Activated CD4-positive, alpha-beta T cell treated with anti-CD3 and anti-CD28 coated beads, Interleukin-2, amount 50 U/mL, for 4 hours (primary cell): ENCODE data around the gene SNTB2.

Experiments used
- DNase-seq, 2 experiments: peaks; one replicate each; pipeline ENCODE4 v3.0.0-alpha.2; 2020

Gene SNTB2

DNA sequence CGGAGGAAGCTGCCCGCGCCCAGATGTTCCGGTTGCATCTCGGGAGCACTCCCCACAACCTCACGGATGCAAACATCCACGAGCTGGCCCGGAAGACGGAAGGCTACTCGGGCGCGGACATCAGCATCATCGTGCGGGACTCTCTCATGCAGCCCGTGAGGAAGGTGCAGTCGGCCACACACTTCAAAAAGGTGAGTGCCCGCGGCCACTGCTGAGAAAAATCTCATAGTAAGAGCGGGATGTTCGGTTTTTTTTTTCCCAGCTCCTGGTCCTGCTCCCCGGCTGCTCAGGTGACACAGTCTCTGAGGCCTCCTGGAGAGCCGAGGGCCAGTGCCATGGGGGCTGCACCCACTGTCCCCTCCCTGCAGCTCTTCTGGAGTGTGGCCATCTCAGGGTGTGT is 134.1 kb downstream of the SNTB2 start:
- DNase-seq, result no peak

DNA sequence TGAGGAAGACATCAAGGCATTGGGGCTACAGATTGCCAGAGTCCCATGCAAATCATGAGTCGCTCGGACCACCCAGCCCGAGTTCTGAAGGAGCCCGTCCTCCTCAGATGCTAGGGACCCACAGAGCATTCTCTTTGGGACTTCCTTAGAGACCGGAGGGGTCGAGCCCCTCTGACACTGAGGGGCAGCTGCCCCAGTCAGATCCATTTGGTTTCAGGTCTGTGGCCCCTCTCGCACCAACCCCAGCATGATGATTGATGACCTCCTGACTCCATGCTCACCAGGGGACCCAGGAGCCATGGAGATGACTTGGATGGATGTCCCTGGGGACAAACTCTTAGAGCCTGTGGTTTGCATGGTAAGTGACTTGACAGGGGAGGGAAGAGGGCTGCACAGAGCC is 135.4 kb downstream of the SNTB2 start:
- no peak for DNase-seq

DNA sequence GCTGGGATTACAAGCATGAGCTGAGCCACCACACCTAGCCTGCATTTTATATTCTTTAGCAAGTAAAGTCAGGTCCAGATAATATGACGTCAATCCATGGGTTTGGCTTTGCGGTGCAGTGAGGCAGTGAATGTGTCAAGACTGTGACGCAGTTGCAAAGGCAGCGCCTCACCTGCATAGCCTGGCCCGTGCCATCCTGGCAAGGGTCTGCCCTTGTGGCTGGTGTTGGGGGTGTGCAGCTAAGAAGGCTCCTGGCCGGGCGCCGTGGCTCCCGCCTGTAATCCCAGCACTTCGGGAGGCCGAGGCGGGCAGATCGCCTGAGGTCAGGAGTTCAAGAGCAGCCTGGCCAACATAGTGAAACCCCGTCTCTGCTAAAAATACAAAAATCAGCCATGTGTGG is 136.5 kb downstream of the SNTB2 start:
- DNase-seq, result no peak

DNA sequence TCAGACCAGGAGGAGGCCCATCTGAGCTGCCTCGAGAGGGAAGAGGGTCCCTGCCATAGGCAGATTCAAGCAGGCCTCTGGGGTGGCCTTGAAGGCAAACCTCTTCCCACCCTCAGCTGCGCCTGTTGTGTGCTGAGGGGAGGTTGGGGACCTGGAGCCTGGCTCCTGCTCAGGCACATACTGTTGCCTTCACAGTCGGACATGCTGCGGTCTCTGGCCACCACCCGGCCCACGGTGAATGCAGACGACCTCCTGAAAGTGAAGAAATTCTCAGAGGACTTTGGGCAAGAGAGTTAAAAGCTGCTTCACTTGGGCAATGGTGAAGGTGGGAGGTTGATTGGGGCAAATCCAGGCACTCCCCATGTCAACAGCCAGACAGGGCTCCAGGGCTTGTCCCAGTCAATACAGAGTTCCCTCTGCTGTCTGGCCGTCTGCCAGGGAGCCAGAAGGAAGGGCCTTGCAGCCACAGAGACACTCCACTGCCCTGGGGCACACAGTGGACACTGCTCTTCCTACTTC is 137.1 kb downstream of the SNTB2 start:
- no peak for DNase-seq

DNA sequence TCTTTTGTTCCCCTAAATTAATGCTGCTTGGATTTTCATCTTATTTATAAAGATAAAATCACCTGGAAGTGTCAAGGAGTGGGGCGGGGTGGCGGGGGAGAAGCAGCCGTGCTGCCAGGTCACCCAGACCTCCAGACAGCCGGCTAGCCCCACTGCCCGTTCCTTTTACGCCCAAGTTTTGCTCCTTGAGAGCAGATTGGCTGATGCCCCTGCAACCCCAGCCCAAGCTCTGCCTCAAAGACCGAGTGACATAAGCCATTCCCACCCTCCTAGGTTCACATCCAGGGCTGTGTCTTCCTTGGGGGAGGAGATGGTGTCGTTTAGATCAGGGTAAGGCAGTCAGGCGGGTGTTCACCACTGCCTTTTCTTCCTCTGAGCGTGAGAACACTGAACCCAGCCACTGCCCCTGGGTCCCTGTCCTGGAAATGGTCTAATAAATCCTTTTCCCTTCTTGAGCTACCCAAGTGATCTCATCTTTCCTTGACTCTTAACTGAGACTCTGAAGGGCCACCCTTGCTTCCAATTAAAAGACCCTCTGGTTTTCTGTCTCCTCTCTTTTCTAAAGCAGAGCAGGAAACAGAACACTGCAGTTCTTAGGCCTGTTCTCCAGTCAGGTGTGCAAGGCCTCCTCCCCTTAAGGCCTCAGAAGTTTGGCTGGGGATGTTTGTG is 137.8 kb downstream of the SNTB2 start:
- no peak for DNase-seq

DNA sequence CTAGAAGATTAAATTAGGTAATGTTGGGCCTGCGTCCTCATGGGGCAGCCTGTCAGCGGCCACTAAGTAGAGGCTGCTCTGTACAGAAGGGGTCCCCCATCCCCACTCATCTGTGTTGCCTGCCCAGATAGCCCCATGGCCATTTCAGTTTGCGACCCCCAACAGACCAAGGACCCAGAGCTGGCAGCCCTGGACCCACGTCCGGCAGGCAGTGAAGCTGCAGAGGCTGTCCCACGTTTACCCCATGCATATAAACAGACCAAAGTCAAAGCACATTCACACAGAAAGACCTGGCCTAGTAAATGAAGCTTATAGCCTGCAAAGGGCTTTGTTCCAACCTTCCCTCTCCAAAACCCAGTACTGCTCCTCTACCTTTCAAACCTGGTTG is 138.8 kb downstream of the SNTB2 start:
- no peak for DNase-seq

DNA sequence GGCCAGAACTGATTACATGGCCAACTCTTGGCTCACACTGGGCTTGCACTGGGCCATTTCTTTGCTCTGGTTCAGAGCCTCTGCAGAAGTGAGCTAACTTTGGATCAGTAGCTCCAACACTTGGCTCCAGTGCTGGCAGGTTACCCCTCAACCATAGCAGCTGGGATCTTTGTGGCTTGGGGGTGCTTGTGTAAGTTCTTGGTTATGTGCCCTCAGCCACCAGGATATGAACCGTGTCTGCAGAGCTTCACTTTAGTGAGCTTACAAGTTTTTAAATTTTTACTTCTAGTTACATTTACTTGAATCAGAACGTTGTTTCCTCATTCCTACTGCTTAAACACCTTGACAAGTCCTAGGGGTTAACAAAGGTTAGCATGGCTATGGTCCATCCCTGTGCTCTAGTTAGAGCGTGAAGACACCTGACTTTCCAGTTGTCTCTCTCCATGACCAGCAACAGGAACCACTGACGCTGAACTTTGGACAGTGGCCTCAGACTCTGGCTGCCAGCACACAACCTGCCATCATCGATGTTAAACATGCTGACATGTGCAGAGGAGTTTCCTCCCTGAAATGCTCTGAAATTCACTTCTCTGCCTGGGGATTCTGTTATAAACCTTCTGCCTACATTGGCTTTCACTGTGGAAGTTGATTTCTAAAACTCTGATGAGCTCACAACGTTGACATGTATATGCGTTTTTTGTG is 139.4 kb downstream of the SNTB2 start:
- no peak for DNase-seq

DNA sequence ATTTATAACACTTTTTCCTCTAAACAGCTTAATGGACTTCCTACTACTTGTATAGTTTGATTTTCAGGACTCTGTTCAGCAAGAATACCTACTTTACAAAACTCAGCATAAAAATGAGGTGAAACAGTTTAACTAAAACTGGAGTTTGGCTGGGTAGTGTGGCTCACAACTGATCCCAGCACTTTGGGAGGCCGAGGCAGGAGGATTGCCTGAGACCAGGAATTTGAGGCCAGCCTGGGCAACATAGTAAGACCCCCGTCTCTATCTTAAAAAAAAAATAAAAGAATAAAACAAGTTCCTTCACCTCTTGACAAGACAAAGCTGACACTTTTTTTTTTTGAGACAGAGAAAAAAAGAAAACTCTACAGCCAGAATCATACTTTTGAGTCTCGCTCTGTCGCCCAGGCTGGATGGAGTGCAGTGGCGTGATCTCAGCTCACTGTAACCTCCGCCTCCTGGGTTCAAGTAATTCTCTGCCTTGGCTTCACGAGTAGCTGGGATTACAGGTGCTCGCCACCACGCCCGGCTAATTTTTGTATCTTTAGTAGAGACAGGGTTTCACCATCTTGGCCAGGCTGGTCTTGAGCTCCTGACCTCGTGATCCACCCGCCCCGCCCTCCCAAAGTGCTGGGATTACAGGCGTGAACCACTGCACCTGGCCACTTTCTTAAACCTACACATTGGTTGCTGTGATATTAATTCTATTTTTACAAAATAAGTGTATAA is 140.8 kb downstream of the SNTB2 start:
- DNase-seq, result no peak

DNA sequence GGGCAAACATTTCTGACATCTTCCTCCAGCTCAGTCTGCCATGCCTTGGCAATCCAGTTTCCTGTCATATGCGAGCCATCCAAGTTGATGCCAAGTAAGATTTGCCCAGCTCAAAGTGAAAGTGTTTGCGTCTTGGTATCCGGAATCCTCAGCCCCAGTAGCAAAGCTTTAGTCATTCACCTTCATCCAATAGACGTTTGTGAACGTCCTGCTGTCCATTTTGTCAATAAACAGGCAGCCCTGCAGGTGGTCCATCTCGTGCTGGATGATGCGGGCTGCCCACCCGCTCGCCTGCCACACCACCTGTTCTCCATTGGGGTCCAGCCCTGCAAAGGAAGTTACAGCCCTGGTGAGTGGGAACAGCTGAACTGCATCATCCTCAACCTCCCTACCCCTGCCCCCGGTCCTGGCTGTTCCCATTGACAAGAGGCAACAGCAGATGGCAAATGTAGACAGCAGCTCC is 141.9 kb downstream of the SNTB2 start:
- DNase-seq, result no peak

DNA sequence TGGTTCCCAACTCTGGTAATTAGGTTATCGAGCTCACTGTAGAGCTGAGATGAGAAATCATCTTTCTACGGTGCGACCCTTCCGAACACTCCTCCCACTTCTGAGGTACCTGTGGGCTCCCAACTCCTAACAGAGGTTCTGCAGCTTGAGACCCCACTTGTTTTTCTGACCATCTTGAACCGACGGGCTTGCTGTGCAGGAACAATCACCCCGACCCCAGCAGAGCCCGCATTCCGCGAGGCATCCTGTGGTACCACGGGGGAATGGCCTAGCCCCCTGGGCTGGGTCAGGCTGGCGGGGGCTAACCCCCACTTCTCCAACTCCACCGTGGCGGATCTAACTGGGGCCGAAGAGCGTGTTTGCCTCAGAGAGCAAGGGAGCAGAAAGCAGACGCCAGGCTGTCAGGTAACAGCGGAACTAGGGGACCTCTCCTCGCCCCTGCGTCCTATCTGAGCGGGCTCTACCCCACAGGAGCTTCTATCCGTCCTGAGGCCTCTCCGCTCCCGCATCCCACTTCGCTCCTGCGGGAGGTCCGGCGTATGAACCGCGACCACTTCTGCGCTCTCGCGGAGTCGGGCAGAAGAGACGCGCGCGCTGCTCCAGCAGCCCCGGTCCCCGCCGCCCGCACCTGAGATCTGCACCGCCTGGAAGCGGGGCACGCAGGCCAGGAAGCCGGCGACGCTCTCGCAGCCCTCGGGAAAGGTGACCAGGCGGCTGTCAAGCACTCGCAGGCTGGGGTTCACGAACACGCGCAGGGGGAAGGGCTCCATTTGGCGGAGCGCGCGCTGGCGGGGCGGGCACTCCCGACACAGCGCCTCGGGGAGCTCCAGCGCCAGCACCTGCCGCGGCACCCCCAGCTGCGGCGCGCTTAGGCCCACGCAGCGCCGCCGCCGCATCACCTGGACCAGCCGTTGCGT is 142.7 kb downstream of the SNTB2 start:
- DNase-seq, result peak; percentile 45 to 54

DNA sequence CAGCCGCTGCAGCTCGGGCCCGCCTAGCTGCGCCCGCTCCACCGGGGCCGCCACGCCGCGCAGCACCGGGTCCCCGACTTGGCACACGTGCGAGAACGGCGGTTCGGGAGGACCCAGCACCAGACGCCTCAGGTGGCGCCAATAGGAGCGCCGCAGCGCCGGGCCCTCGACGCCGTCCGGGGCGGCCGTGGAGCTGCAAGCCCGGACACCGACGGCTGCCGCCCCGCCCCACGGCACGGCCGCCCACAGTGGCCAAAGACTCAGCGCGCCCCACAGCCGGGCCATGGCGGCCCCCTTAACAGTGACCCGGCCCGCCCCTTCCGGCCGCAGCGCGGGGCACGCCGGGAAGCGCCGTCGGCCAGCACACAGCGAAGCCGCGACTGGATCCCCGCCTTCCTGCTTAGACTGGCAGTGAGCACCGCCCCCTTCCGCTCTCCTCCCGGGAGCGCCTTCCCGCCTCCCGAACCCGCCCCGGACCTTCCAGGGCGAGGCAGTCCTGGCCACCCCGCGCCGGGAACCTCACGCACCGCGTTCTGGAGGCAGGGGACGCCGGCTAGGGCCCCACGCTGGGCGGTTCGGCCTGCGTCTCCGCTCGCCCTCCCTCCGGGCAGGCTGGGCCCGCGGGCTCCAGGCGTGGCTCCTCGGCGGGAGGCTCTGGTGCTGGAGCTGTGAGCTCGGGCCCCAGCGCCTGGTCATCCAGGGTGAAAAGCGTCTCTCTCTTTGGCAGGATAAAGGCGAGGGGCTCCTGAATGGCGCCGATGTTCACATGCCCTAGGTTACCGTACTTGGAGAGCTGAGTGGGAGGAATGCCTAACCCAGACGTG is 143.5 kb downstream of the SNTB2 start, which contains the start of gene PDF:
TSS of gene PDF (minus strand) at position 303 of the 824 bp plus-strand sequence. CDS start at position 285, 18 bp downstream.
- DNase-seq, result peak; percentile 66 to 67

DNA sequence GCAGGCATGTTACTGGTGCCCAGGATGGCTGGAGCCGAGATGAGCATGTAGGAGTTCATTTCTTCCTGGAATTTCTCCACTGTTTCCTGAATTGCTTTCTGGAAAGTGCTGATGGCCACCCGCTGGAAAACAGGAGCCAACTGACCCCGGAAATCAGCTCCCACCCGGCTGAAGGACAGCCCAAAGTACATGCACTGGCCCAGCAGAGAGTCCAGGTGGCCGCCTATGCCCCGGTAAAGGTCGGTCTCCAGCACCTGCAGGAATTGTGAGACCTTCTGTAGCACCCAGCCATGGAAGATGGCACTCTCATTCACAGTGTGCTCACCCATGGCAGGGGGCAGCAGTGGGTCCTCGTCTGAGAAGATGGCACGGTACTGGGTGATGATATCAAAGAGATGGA is 147.7 kb downstream of the SNTB2 start:
- DNase-seq, result no peak

DNA sequence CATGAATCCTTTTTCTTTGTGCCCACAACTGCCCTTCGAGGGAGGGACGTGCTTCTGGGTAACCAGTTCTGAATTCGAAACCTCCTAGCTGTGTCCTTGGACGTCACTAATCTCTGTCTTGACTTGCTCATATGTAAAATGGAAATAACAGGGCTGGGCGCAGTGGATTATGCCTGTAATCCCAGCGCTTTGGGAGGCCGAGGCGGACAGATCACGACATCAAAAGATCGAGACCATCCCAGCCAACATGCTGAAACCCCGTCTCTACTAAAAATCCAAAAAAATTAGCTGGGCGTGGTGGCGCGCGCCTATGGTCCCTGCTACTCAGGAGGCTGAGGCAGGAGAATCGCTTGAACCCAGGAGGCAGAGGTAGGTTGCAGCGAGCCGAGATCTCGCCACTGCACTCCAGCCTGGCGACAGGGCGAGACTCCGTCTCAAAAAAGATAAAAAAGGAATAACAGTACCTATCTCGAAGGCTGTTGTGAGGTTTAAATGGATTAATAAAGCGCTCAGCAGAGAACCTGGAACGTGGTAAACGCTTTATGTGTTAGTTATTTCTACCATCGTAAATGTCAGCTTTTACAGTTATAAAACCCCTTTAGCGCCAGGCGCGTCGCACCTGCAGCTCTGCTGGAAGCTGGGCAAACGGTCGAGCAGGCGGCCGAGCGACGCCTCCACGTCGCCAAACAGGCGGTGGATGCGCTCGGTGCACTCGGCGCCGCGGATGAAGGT is 151.8 kb downstream of the SNTB2 start:
- DNase-seq, result no peak

DNA sequence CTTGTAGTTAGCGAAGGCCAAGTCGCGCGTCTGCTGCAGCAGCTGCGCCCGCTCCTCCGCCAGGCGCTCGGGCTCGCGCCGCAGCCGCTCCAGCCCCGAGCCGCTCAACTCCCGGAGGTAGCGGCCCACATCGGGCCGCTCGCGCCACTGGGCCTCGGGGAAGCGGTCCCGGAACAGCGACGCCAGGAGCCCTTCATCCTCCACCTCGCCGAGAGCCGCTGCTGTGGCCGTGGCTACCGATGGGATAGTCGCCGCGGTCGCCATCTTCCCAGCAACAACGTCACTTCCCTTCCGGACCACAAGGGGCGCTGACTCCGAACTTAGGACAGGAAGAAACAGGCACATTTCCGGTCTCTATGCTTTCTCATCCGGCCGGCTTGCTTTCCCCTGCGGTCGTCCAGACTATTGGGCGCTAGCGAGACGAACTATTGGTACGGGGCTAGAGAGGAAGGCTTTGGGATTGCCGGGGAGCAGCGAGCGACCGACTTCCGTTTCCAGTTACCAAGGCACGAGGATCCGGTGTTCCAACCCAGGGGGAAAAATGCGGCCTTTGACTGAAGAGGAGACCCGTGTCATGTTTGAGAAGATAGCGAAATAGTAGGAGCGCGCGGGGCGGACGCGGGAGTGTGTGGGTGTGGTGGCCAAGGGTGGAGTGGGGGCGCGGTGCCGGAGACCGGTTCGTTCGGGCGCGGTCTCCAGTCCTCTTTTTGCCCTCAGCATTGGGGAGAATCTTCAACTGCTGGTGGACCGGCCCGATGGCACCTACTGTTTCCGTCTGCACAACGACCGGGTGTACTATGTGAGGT is 152.5 kb downstream of the SNTB2 start, which contains the start of the genes COG8 and NIP7:
TSS of gene COG8 (minus strand) at position 276 of the 806 bp plus-strand sequence. CDS start at position 264, 12 bp downstream.
TSS of gene NIP7 (plus strand) at position 484 of the 806 bp plus-strand sequence. CDS start at position 542, 58 bp downstream.
- DNase-seq, result peak; percentile 87 to 90

DNA sequence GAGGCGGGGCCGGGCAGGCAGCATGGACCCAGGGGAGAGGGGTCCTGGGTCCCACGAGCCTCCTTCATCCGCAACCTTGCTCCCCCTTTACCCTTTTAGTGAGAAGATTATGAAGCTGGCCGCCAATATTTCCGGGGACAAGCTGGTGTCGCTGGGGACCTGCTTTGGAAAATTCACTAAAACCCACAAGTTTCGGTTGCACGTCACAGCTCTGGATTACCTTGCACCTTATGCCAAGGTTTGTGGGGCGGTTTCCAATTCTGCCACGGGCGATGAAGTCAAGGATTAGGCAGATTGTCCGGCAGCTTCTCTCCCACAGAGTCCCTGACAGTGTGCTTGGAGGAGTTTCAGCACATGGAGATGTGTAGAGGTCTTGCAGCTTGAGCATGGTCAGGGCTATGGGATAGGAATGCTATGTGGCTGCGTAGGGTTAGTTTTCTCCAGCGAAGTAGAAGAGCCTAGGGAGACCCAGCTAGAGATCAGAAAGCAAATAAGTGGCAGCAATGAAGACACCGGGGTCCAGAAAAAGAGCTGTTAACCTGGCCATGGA is 153.2 kb downstream of the SNTB2 start:
- DNase-seq, result no peak

DNA sequence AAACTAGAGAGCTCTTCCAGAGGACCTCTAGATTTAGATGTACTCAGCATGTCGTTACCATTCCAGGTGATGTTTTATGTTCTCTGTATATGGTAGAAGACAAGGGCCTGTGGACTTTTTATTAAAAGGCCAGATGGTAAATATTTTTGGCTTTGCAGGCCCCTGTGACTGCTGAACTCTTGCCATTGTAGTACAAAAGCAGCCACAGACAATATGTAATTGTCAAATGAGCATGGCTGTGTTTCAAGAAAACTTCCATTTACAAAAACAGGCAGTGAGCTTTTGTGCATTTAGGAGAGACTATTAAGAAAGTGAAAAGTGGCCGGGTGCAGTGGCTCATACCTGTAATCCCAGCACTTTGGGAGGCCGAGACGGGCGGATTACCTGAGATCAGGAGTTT is 157.2 kb downstream of the SNTB2 start:
- no peak for DNase-seq

DNA sequence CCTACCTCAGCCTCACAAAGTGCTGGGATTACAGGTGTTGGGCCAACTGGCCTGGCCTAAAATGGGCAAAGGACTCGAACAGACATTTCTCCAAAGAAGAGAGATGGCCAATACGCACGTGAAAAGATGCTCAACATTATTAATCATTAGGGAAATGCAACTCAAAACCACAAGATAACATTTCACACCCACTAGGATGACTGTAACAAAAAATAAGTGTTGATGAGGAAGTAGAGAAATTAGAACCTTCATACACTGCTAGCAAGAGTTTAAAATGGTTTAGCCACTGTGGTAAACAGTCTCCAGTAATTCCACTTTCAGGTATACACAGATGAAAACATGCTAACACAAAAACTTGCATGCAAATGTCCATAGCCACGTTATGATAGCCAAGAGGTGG is 159.0 kb downstream of the SNTB2 start:
- DNase-seq, result no peak

DNA sequence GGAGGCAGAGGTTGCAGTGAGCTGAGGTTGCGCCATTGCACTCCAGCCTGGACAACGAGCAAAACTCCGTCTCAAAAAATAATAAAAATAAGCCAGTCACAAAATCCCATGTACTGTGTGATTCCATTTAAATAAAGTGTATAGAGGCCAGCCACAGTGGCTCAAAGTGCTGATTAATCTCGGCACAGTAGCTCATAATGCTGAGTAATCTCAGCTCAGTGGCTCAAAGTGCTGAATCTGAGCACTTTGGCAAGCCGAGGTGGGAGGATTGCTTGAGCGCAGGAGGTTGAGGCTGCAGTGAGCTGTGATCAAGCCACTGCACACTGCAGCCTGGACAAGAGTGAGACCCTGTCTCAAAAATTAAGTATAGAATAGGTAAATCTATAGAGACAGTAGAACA is 159.7 kb downstream of the SNTB2 start:
- no peak for DNase-seq

DNA sequence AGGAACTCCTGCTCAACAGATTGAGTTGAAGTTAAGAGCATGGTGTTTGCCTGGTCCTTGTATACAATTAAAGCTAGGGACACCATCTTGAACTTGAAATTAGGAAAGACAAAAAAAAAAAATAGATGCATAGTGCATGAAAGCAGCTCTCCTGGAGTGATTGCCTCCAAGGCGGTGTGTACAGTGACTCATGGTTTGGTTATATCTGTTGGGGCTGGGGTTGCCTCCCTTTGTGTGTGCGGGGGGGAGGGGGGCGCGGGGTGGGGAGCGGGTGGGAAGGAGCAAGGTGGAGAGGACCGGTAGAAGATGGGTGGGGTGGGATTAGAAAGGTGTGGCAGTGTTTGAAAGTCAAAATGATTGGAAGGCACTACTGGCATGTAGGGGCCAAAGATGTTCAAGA is 161.3 kb downstream of the SNTB2 start:
- no peak for DNase-seq
